OCI-LY3 (cell line): ENCODE data around the gene CBX4.

Experiments
- H2AFZ ChIP-seq: fragments of 200-600, 300-600 bp; shearing (Covaris generic); 2 replicates; pipeline ENCODE4 v1.6.0; 2014; ENCODE audit warnings: antibody characterized with exemption, low read depth, low read length
- H3K27ac ChIP-seq: fragments of 200-600, 300-600 bp; sonication (generic); 2 replicates; pipeline ENCODE4 v1.5.1; 2014; ENCODE audit warnings: mild to moderate bottlenecking, low read length, moderate library complexity, mixed read lengths
- H3K27me3 ChIP-seq: fragments of 200-600, 300-600 bp; sonication (generic); 2 replicates; pipeline ENCODE4 v1.6.1; 2014; ENCODE audit warnings: low read depth, low read length, mixed read lengths
- H3K36me3 ChIP-seq: fragments of 200-600, 300-600 bp; sonication (generic); replicated peaks from 2 replicates; pipeline ENCODE3; 2014; ENCODE audit warnings: low read depth, low read length, mixed read lengths
- H3K4me1 ChIP-seq: fragments of 300-600, 200-600 bp; sonication (generic); 2 replicates; pipeline ENCODE4 v1.6.1; 2014; ENCODE audit warnings: low read length, mixed read lengths
- H3K4me2 ChIP-seq: fragments of 200-600, 300-600 bp; sonication (generic); 2 replicates; pipeline ENCODE4 v1.6.1; 2014; ENCODE audit warnings: low read length, mixed read lengths
- H3K4me3 ChIP-seq: fragments of 300-600, 200-600 bp; sonication (generic); 2 replicates; pipeline ENCODE4 v1.5.1; 2014; ENCODE audit warnings: antibody characterized with exemption, mild to moderate bottlenecking, low read length, moderate library complexity
- H3K79me2 ChIP-seq: fragments of 300-600, 200-600 bp; shearing (Covaris generic); 2 replicates; pipeline ENCODE4 v1.6.1; 2014; ENCODE audit warnings: mild to moderate bottlenecking, low read length, mixed read lengths
- H3K9ac ChIP-seq: fragments of 300-600, 200-600 bp; shearing (Covaris generic); 2 replicates; pipeline ENCODE4 v1.6.0; 2014; ENCODE audit warnings: mild to moderate bottlenecking, low read length, moderate library complexity
- H3K9me3 ChIP-seq: fragments of 200-600, 300-600 bp; shearing (Covaris generic); 2 replicates; pipeline ENCODE4 v1.6.1; 2014; ENCODE audit warnings: low read length, mixed read lengths; ENCODE audit not compliant: insufficient read depth
- H4K20me1 ChIP-seq: fragments of 200-600, 300-600 bp; sonication (generic); 2 replicates; pipeline ENCODE4 v1.6.1; 2016; ENCODE audit warnings: low read length, mixed read lengths; ENCODE audit not compliant: insufficient read depth
- CTCF ChIP-seq: fragments of 200-600, 300-600 bp; sonication (generic); IDR thresholded peaks from 2 replicates; pipeline ENCODE4 v1.5.1; 2014; ENCODE audit warnings: antibody characterized with exemption, low read length, low read depth
- EZH2phosphoT487 ChIP-seq: fragments of 200-600 bp; shearing (Covaris generic); IDR thresholded peaks from 2 replicates; pipeline ENCODE4 v1.6.1; 2018; ENCODE audit warnings: antibody characterized with exemption, mixed run types, low read depth

The CBX4 gene

GRCh38 chr17:79796444-79796762, 42.8 kb downstream of the CBX4 start:
- H3K9ac ChIP-seq: peak overlapping the region; percentile 74
- peaks cover 21% of the 10 kb centered on the region for H3K79me2 ChIP-seq
- peaks cover 8% of the 10 kb centered on the region; the same call in 1 of the 2 replicates for H3K27me3 ChIP-seq
- TF ChIP-seq EZH2phosphoT487 (no peak), CTCF (no peak)
- peaks cover 21% of the 10 kb centered on the region; the same call in 1 of the 2 replicates for H3K4me1 ChIP-seq
- peaks cover 23% of the 10 kb centered on the region for H3K36me3 ChIP-seq
- peak overlapping the region; percentile 66 for H3K27ac ChIP-seq
- H3K4me2 ChIP-seq: peak overlapping the region; percentile 95
- H3K9me3 ChIP-seq: no peaks in the 10 kb centered on the region
- H2AFZ ChIP-seq: no peak overlapping the region
- peaks cover 6% of the 10 kb centered on the region; the same call in 1 of the 2 replicates for H4K20me1 ChIP-seq
- H3K4me3 ChIP-seq: peak overlapping the region; percentile 83

- peaks cover 21% of the 10 kb centered on the region; the same call in 1 of the 2 replicates for H3K4me1 ChIP-seq
- peaks cover 21% of the 10 kb centered on the region for H3K79me2 ChIP-seq
- H2AFZ ChIP-seq: no peak overlapping the region
- H3K36me3 ChIP-seq: peaks cover 23% of the 10 kb centered on the region
- H3K4me3 ChIP-seq: peak overlapping the region; percentile 83
- H3K27me3 ChIP-seq: peaks cover 8% of the 10 kb centered on the region; the same call in 1 of the 2 replicates
- peaks cover 6% of the 10 kb centered on the region; the same call in 1 of the 2 replicates for H4K20me1 ChIP-seq
- peak overlapping the region; percentile 66 for H3K27ac ChIP-seq
- H3K9me3 ChIP-seq: no peaks in the 10 kb centered on the region
- peak overlapping the region; percentile 95 for H3K4me2 ChIP-seq
- peak overlapping the region; percentile 74 for H3K9ac ChIP-seq
- TF ChIP-seq EZH2phosphoT487 (no peak), CTCF (no peak)
Observed at GRCh38 chr17:79795795-79796443, 43.3 kb downstream of the CBX4 start.

- no peak overlapping the region for H3K4me2 ChIP-seq
- peaks cover 23% of the 10 kb centered on the region for H3K36me3 ChIP-seq
- no peak overlapping the region for H3K9ac ChIP-seq
- H3K79me2 ChIP-seq: peaks cover 21% of the 10 kb centered on the region
- H4K20me1 ChIP-seq: peaks cover 6% of the 10 kb centered on the region; the same call in 1 of the 2 replicates
- H3K9me3 ChIP-seq: no peaks in the 10 kb centered on the region
- peaks cover 18% of the 10 kb centered on the region; the same call in 1 of the 2 replicates for H3K4me1 ChIP-seq
- H3K27me3 ChIP-seq: peaks cover 6% of the 10 kb centered on the region; the same call in 1 of the 2 replicates
- no peak overlapping the region for H2AFZ ChIP-seq
- TF ChIP-seq CTCF (no peak), EZH2phosphoT487 (no peak)
- H3K27ac ChIP-seq: no peak overlapping the region
- H3K4me3 ChIP-seq: no peak overlapping the region
Observed at GRCh38 chr17:79794659-79795511, 44.4 kb downstream of the CBX4 start.

GRCh38 chr17:79793924-79794304, 45.3 kb downstream of the CBX4 start:
- Histone ChIP-seq H3K27ac (no peak overlapping the region), H3K4me1 (peaks cover 11% of the 10 kb centered on the region; the same call in 1 of the 2 replicates), H3K36me3 (peaks cover 23% of the 10 kb centered on the region), H2AFZ (no peak overlapping the region), H4K20me1 (peaks cover 6% of the 10 kb centered on the region; the same call in 1 of the 2 replicates), H3K4me3 (no peak overlapping the region), H3K9ac (no peak overlapping the region), H3K4me2 (no peak overlapping the region), H3K9me3 (no peaks in the 10 kb centered on the region), H3K27me3 (no peaks in the 10 kb centered on the region), H3K79me2 (peaks cover 21% of the 10 kb centered on the region)
- TF ChIP-seq EZH2phosphoT487: no peak
- no peak for TF ChIP-seq CTCF
